Measurements from ENCODE around the gene SMTNL2.
"Not testable (repeated sequence)": the region's sequence is repeated elsewhere in the genome, so short reads cannot be mapped to it uniquely, and the experiment has no call there.

SMTNL2 gene

DNA sequence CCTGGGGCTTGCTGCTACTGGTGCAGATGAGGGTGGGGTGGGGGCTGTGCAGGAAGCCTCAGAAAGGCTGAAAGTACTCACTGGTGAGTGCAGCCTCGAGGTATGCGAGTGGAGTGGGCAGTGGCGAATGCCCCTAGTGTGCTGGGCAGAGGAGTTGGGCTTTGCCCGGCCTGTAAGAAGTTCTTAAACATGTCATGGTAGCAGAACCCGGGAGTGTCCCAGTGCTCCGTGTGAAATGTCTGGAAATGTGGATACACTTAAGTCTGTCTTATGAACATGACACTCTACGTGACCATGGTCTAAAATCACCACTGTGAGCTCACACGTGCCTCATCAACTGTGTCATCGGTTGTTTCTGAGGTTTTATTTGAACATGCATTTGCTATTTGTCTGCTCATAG is 1.7 kb downstream of the SMTNL2 start:
- Histone ChIP-seq H3K9me3 (ENCODE audit: control insufficient read depth, insufficient read depth, low read length) (no peaks in the 10 kb centered on the region), H3K27me3 (ENCODE audit: control insufficient read depth, insufficient read depth, low read length) (peaks cover 14% of the 10 kb centered on the region; the same call in 1 of the 2 replicates), H3K27ac (ENCODE audit: low read length) (no peak overlapping the region), H3K4me1 (ENCODE audit: control insufficient read depth, insufficient read depth, low read length) (peaks cover 7% of the 10 kb centered on the region; the same call in 1 of the 2 replicates), H3K4me3 (ENCODE audit: low read length) (no peak overlapping the region), H3K36me3 (ENCODE audit: control insufficient read depth, insufficient read depth, low read length) (no peaks in the 10 kb centered on the region)
- no peak for DNase-seq (ENCODE audit: low read depth, low spot score)
- WGBS (ENCODE audit: insufficient coverage, insufficient read length) = no CpG with 5 or more reads among the region's 9 CpGs

DNA sequence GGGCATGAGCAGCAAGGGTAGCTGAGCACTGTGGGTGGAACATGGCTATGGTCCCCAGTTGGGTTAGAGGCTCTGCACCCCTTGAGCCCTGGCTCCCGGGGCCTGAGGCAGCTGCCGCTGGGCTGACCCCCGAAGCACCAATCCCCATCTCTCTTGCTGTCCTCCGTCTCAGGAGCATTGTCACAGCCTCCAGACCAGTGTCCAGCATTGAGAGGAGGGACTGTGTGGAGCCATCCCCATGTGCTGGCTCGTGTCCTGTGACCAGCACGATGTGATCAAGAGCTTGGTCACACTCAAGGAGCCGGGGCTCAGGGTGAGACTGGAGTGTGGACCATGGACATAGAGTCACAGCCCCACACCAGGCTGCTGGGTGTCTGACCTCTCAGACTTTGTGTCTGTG is 2.9 kb downstream of the SMTNL2 start:
- H3K27me3 ChIP-seq (ENCODE audit: control insufficient read depth, insufficient read depth, low read length) = peaks cover 14% of the 10 kb centered on the region; the same call in 1 of the 2 replicates
- no peak for DNase-seq (ENCODE audit: low read depth, low spot score)
- H3K4me3 ChIP-seq (ENCODE audit: low read length) = no peak overlapping the region
- peaks cover 7% of the 10 kb centered on the region; the same call in 1 of the 2 replicates for H3K4me1 ChIP-seq (ENCODE audit: control insufficient read depth, insufficient read depth, low read length)
- no peaks in the 10 kb centered on the region for H3K36me3 ChIP-seq (ENCODE audit: control insufficient read depth, insufficient read depth, low read length)
- H3K9me3 ChIP-seq (ENCODE audit: control insufficient read depth, insufficient read depth, low read length) = no peaks in the 10 kb centered on the region
- no CpG with 5 or more reads among the region's 7 CpGs for WGBS (ENCODE audit: insufficient coverage, insufficient read length)
- no peak overlapping the region for H3K27ac ChIP-seq (ENCODE audit: low read length)

GRCh38 chr17:4587803-4588202 is 3.5 kb downstream of the SMTNL2 start:
- Histone ChIP-seq H3K4me1 (ENCODE audit: control insufficient read depth, insufficient read depth, low read length) (peaks cover 7% of the 10 kb centered on the region; the same call in 1 of the 2 replicates), H3K9me3 (ENCODE audit: control insufficient read depth, insufficient read depth, low read length) (no peaks in the 10 kb centered on the region), H3K36me3 (ENCODE audit: control insufficient read depth, insufficient read depth, low read length) (no peaks in the 10 kb centered on the region), H3K4me3 (ENCODE audit: low read length) (no peak overlapping the region), H3K27me3 (ENCODE audit: control insufficient read depth, insufficient read depth, low read length) (peaks cover 14% of the 10 kb centered on the region; the same call in 1 of the 2 replicates), H3K27ac (ENCODE audit: low read length) (no peak overlapping the region)
- WGBS (ENCODE audit: insufficient coverage, insufficient read length) = no CpG with 5 or more reads among the region's 9 CpGs
- DNase-seq (ENCODE audit: low read depth, low spot score) = no peak

- Histone ChIP-seq H3K27ac (ENCODE audit: low read length) (no peak overlapping the region), H3K27me3 (ENCODE audit: control insufficient read depth, insufficient read depth, low read length) (peaks cover 11% of the 10 kb centered on the region; the same call in 1 of the 2 replicates), H3K4me1 (ENCODE audit: control insufficient read depth, insufficient read depth, low read length) (peaks cover 7% of the 10 kb centered on the region; the same call in 1 of the 2 replicates), H3K4me3 (ENCODE audit: low read length) (no peak overlapping the region), H3K36me3 (ENCODE audit: control insufficient read depth, insufficient read depth, low read length) (no peaks in the 10 kb centered on the region), H3K9me3 (ENCODE audit: control insufficient read depth, insufficient read depth, low read length) (no peaks in the 10 kb centered on the region)
- no CpG with 5 or more reads among the region's 11 CpGs for WGBS (ENCODE audit: insufficient coverage, insufficient read length)
- no peak for DNase-seq (ENCODE audit: low read depth, low spot score)
Measured at GRCh38 chr17:4588391-4588790, 4.1 kb downstream of the SMTNL2 start.

- Histone ChIP-seq H3K27me3 (ENCODE audit: control insufficient read depth, insufficient read depth, low read length) (peaks cover 6% of the 10 kb centered on the region; the same call in 1 of the 2 replicates), H3K27ac (ENCODE audit: low read length) (no peak overlapping the region)
- WGBS (ENCODE audit: insufficient coverage, insufficient read length) = no CpG with 5 or more reads among the region's 22 CpGs
Measured at GRCh38 chr17:4588898-4589625, 4.7 kb downstream of the SMTNL2 start.

GRCh38 chr17:4590042-4590441 is 5.7 kb downstream of the SMTNL2 start:
- not testable (repeated sequence) for H3K27ac ChIP-seq (ENCODE audit: low read length); H3K36me3 ChIP-seq (ENCODE audit: control insufficient read depth, insufficient read depth, low read length); H3K9me3 ChIP-seq (ENCODE audit: control insufficient read depth, insufficient read depth, low read length); H3K27me3 ChIP-seq (ENCODE audit: control insufficient read depth, insufficient read depth, low read length); H3K4me1 ChIP-seq (ENCODE audit: control insufficient read depth, insufficient read depth, low read length); H3K4me3 ChIP-seq (ENCODE audit: low read length); DNase-seq (ENCODE audit: low read depth, low spot score)
- no CpG with 5 or more reads among the region's 11 CpGs for WGBS (ENCODE audit: insufficient coverage, insufficient read length)

More at GRCh38 chr17:4588898-4589625, 4.7 kb downstream of the SMTNL2 start:
- H3K9me3 ChIP-seq (ENCODE audit: control insufficient read depth, insufficient read depth, low read length) = no peaks in the 10 kb centered on the region
- H3K4me3 ChIP-seq (ENCODE audit: low read length) = no peak overlapping the region
- H3K4me1 ChIP-seq (ENCODE audit: control insufficient read depth, insufficient read depth, low read length) = peaks cover 7% of the 10 kb centered on the region; the same call in 1 of the 2 replicates
- no peaks in the 10 kb centered on the region for H3K36me3 ChIP-seq (ENCODE audit: control insufficient read depth, insufficient read depth, low read length)
- no peak for DNase-seq (ENCODE audit: low read depth, low spot score)

DNA sequence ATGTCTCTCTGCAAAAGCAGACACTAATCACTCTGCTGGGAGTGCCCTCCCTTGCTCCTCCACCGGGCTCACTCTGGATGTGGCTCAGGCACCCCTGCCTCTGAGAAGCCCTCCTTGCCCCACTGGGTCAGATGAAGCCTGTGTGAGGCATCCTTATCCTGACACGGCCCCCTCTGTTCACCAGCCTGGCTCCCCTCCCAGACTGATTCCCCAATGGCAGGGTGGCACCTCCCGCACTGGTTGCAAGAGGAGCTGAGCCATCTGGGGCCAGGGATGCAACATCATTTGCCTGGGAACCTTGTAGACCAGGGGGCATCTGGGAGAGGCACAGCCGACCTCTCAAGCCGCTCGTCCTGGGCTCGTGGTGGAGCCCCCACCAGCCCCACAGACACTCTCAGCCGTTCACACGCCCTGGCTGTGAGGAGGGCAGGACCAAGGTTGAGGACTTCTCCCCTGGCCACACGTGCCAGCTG is 6.7 kb downstream of the SMTNL2 start:
- no peaks in the 10 kb centered on the region for H3K9me3 ChIP-seq (ENCODE audit: control insufficient read depth, insufficient read depth, low read length)
- H3K4me3 ChIP-seq (ENCODE audit: low read length) = no peak overlapping the region
- no peaks in the 10 kb centered on the region for H3K36me3 ChIP-seq (ENCODE audit: control insufficient read depth, insufficient read depth, low read length)
- no peak for DNase-seq (ENCODE audit: low read depth, low spot score)
- H3K27ac ChIP-seq (ENCODE audit: low read length) = no peak overlapping the region
- H3K27me3 ChIP-seq (ENCODE audit: control insufficient read depth, insufficient read depth, low read length) = no peaks in the 10 kb centered on the region
- no CpG with 5 or more reads among the region's 10 CpGs for WGBS (ENCODE audit: insufficient coverage, insufficient read length)
- peaks cover 8% of the 10 kb centered on the region for H3K4me1 ChIP-seq (ENCODE audit: control insufficient read depth, insufficient read depth, low read length)

- no peak for DNase-seq (ENCODE audit: low read depth, low spot score)
- no CpG with 5 or more reads among the region's 12 CpGs for WGBS (ENCODE audit: insufficient coverage, insufficient read length)
- H3K27me3 ChIP-seq (ENCODE audit: control insufficient read depth, insufficient read depth, low read length) = no peaks in the 10 kb centered on the region
Measured at GRCh38 chr17:4591529-4591928, 7.2 kb downstream of the SMTNL2 start.

GRCh38 chr17:4592240-4593005 is 8.1 kb downstream of the SMTNL2 start:
- Histone ChIP-seq H3K4me3 (ENCODE audit: low read length) (no peak overlapping the region), H3K4me1 (ENCODE audit: control insufficient read depth, insufficient read depth, low read length) (peaks cover 8% of the 10 kb centered on the region), H3K27me3 (ENCODE audit: control insufficient read depth, insufficient read depth, low read length) (no peaks in the 10 kb centered on the region), H3K36me3 (ENCODE audit: control insufficient read depth, insufficient read depth, low read length) (no peaks in the 10 kb centered on the region), H3K27ac (ENCODE audit: low read length) (no peak overlapping the region), H3K9me3 (ENCODE audit: control insufficient read depth, insufficient read depth, low read length) (no peaks in the 10 kb centered on the region)
- no peak for DNase-seq (ENCODE audit: low read depth, low spot score)
- no CpG with 5 or more reads among the region's 11 CpGs for WGBS (ENCODE audit: insufficient coverage, insufficient read length)

More at GRCh38 chr17:4591529-4591928, 7.2 kb downstream of the SMTNL2 start:
- Histone ChIP-seq H3K4me1 (ENCODE audit: control insufficient read depth, insufficient read depth, low read length) (peaks cover 8% of the 10 kb centered on the region), H3K27ac (ENCODE audit: low read length) (no peak overlapping the region), H3K9me3 (ENCODE audit: control insufficient read depth, insufficient read depth, low read length) (no peaks in the 10 kb centered on the region), H3K36me3 (ENCODE audit: control insufficient read depth, insufficient read depth, low read length) (no peaks in the 10 kb centered on the region), H3K4me3 (ENCODE audit: low read length) (no peak overlapping the region)

DNA sequence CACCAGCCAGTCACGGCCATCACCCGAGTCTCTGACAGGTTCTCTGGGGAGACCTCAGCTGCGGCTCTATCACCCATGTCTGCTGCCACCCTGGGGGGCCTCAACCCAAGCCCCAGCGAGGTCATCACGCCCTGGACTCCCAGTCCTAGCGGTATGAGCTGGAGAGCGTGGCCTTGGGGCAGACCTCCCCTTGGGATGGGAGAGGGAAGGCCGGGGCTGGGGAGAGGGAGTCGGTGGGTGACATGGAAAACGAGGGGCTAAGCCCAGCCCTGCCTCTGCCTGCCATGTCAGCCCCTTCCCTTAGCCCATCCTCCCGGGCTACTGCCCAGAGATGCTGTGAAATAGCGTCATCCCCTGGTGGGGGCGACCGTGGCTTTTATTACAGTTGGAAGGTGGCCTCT is 8.7 kb downstream of the SMTNL2 start:
- Histone ChIP-seq H3K27ac (ENCODE audit: low read length) (no peak overlapping the region), H3K4me3 (ENCODE audit: low read length) (no peak overlapping the region), H3K9me3 (ENCODE audit: control insufficient read depth, insufficient read depth, low read length) (no peaks in the 10 kb centered on the region), H3K36me3 (ENCODE audit: control insufficient read depth, insufficient read depth, low read length) (no peaks in the 10 kb centered on the region), H3K4me1 (ENCODE audit: control insufficient read depth, insufficient read depth, low read length) (peaks cover 9% of the 10 kb centered on the region), H3K27me3 (ENCODE audit: control insufficient read depth, insufficient read depth, low read length) (no peaks in the 10 kb centered on the region)
- WGBS (ENCODE audit: insufficient coverage, insufficient read length) = no CpG with 5 or more reads among the region's 14 CpGs
- no peak for DNase-seq (ENCODE audit: low read depth, low spot score)

Measured in iPS DF 6.9 (cell line).